NCI-H2107 treated with DMSO at 0.1 percent for 48 hours (cell line): ENCODE results near the gene PRSS57.
"Not testable (repeated sequence)": the region's sequence is repeated elsewhere in the genome, so short reads cannot be mapped to it uniquely, and the experiment has no call there.

ENCODE experiments used
- DNase-seq: peaks from one replicate; lab custom pipeline; 2025; ENCODE audit not compliant: unreplicated experiment; lab: John Stamatoyannopoulos, UW

PRSS57 gene

DNA sequence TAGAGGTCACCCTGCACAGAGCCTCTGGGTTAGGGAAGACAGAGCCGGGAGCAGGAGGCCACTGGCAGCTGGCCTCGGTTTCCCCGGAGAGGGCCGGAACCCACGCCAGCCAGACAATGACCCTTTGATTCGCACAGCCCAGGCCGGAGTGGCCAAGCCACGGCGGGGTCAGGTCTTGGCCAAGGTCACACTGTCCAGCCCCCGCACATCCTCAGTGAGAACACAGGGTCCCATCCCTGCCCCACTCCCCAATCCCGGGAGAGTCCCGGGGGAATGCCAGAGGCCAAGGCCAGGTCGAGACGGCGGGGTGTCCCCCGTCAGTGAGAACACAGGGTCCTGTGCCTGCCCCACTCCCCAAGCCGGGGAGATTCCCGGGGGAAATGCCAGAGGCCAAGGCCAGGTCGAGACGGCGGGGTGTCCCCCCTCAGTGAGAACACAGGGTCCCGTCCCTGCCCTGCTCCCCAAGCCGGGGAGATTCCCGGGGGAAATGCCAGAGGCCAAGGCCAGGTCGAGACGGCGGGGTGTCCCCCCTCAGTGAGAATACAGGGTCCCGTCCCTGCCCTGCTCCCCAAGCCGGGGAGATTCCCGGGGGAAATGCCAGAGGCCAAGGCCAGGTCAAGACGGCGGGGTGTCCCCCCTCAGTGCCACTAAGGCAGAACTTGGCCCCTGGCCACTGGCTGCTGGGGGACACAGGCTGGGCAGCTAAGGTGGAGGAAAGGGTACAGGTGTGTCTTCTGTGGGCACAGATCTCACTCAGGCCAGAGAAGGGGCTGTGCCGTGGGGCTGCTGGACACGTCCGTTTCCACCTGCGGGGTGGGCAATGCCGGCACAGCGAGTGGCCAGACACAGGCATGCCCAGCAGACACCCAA lies 20.7 kb downstream of the PRSS57 start:
- DNase-seq = no peak

DNA sequence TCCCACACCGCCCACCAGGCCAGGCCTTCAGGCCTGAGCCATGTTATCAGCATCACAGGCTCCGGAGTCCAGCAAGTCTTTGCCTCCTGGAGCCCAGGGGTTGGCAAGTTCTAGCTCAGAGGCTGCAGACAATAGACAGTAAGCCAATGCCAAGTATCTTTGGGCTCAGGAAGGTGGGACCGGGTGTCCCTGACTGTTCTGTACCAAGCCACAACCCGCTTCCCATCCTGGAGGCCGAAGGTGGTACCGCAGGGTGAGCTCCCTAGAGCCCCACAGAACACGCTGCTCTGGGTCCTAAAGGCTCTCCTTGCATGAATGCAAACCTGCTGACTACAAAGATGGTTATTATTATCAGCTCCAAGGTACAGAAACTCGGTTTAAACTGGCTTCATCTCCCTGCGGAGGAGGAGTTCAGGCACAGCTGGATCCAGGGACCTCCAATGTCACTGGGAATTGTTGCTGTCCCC lies 24.6 kb downstream of the PRSS57 start:
- DNase-seq = no peak

- DNase-seq = not testable (repeated sequence)
Measured at GRCh38 chr19:668675-669434, 26.4 kb downstream of the PRSS57 start.

GRCh38 chr19:666985-667573 lies 28.2 kb downstream of the PRSS57 start:
- DNase-seq = not testable (repeated sequence)

GRCh38 chr19:664913-665443 lies 30.3 kb downstream of the PRSS57 start:
- peak; percentile 61 for DNase-seq

GRCh38 chr19:663682-664117 lies 31.6 kb downstream of the PRSS57 start:
- no peak for DNase-seq

- DNase-seq = peak; percentile 76
Measured at GRCh38 chr19:662962-663681, 32.1 kb downstream of the PRSS57 start, which contains the start of gene RNF126. RNF126 (minus strand) TSS chr19:663214; CDS start chr19:663121, 93 bp downstream.

GRCh38 chr19:662207-662961 lies 32.9 kb downstream of the PRSS57 start:
- no peak for DNase-seq

- DNase-seq = no peak
Measured at GRCh38 chr19:661427-662196, 33.6 kb downstream of the PRSS57 start.

DNA sequence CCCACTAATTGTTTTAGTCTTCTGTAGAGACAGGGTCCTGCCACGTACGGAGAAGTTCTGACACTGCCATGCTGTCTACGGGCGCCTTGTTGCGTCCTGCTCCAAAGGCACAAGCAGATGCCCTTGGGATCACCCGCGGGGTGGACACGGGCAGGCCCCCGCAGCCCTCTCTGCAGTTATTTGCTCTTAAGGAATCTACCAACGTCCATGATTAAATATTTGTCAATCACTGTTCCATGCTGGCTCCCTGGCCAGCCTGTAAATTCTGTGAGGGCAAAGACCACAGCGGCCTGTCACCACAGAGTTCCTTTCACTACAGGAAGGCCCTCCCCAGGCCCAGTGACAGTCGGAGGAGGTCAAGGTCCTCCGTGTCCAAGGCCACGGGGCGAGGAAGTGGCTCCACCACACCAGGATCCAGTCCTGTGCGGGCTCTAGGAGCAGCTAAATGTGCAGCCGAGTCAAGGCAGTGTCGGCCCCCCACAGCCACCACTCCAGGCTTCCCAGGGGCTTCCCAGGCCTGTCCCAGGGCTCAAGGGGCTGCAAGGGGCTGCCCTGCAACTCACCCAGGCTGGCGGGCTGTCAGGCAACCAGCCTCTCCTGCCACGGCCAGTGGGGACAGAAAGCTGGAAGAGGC lies 34.3 kb downstream of the PRSS57 start:
- DNase-seq = no peak

GRCh38 chr19:658916-659839 lies 36.1 kb downstream of the PRSS57 start:
- DNase-seq = no peak

GRCh38 chr19:658059-658839 lies 37.0 kb downstream of the PRSS57 start:
- no peak for DNase-seq

DNA sequence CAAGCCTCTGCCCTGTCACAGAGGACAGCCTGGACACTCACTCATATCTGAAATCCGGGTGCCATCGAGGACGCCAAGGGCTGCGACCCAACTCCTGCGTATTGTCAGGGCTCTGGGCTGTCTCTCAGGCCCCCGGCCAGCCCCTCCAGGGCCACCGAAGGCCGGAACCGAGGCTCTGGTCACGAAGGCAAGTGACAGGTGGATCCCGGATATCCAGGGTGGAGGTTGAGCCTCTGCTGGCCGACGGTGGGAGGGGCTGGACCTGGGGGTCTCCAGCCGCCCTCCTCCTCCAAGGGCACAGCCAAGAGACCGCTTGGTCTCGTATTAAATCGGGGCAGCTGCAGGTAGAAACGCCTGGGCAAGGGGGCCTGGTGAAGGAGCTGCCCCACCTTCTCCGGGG lies 37.6 kb downstream of the PRSS57 start:
- no peak for DNase-seq

DNA sequence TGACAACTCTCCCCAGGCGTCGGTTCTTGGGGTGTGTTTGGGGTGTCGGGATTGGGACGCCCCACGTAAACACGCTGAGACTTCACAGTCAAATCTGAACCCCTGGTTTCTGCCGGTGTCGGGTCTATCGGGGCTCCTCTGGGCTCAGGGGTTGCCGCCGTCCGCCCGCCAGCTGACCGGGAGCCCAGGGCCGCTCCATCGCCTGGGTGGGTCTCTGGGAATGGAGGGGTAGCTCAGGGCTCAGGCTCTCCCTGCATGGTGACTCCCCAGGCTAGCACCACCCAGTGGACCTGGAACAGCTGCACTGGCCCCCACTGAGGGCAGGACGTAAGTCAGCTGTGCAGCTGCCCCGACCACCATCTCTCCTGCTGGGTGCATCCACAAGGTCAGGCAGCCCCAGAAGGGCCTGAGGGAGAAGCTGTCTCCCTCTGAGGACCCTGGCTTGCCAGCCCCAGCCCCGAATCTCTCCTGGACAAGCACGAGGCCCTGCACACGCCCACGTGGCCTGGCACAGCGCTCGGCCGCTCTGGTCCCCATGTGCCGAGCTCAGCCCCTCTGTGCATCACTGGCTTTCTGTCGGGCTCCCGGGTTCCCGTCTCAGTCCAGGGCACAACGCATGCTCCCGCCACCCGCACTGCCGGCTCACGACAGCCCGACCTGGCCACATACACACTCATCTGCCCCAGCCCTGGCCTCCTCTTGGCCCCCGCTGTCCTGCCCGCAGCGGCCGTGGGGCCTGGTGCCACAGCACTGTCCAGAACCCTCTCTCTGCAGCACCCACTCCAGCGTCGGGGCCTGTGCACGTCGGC lies 38.3 kb downstream of the PRSS57 start:
- DNase-seq = no peak

GRCh38 chr19:655691-656090 lies 39.6 kb downstream of the PRSS57 start:
- no peak for DNase-seq

- no peak for DNase-seq
Measured at GRCh38 chr19:653425-653824, 41.8 kb downstream of the PRSS57 start.
